Ishikawa (cell line): ENCODE results near the gene PAM.

Experiments used
- CREB1 ChIP-seq: IDR thresholded peaks from 2 replicates; pipeline ENCODE4 v1.6.1; 2012; ENCODE audit warnings: low read depth
- EGR1 ChIP-seq: IDR thresholded peaks from 2 replicates; pipeline ENCODE4 v1.6.1; 2012
- EP300 ChIP-seq: IDR thresholded peaks from 2 replicates; pipeline ENCODE4 v1.6.1; 2012; ENCODE audit warnings: borderline replicate concordance
- FOXM1 ChIP-seq: IDR thresholded peaks from 2 replicates; pipeline ENCODE4 v1.6.1; 2012; ENCODE audit warnings: low read depth, borderline replicate concordance
- MAX ChIP-seq: IDR thresholded peaks from 2 replicates; pipeline ENCODE4 v1.6.1; 2012
- NFIC ChIP-seq: IDR thresholded peaks from 2 replicates; pipeline ENCODE4 v1.6.1; 2012
- RAD21 ChIP-seq: IDR thresholded peaks from 2 replicates; pipeline ENCODE4 v1.6.1; 2012; ENCODE audit warnings: low read depth
- YY1 ChIP-seq: IDR thresholded peaks from 2 replicates; pipeline ENCODE4 v1.6.1; 2012; ENCODE audit warnings: low read depth

- TF ChIP-seq MAX (no peak), RAD21 (no peak), FOXM1 (no peak), EP300 (no peak), NFIC (no peak), YY1 (no peak), EGR1 (no peak), CREB1 (no peak)
Observed at GRCh38 chr5:102933316-102933715, 178.2 kb downstream of the PAM start.
